D721Med (cell line): ENCODE data around the gene KCNG4.
"Not testable (repeated sequence)": the region's sequence is repeated elsewhere in the genome, so short reads cannot be mapped to it uniquely, and the experiment has no call there.

Source experiments
- DNase-seq: peaks from one replicate; pipeline ENCODE4 v3.0.0; 2011; ENCODE audit warnings: low spot score; ENCODE audit not compliant: insufficient read length
- FAIRE-seq: peaks from 2 replicates; lab custom pipeline; 2011; peaks lifted over from hg19 to GRCh38; lab: Jason Lieb, UNC
- TF ChIP-seq, protein P1 (sequence below): IDR thresholded peaks from 2 replicates; pipeline ENCODE4 v1.5.1; 2012; ENCODE audit warnings: mild to moderate bottlenecking, control low read depth; ENCODE audit not compliant: insufficient read depth; ENCODE audit errors: missing control alignments

The KCNG4 gene

GRCh38 chr16:84223456-84223855 is 16.4 kb downstream of the KCNG4 start:
- DNase-seq (no peak), FAIRE-seq (no peak)
- TF ChIP-seq, protein P1, sequence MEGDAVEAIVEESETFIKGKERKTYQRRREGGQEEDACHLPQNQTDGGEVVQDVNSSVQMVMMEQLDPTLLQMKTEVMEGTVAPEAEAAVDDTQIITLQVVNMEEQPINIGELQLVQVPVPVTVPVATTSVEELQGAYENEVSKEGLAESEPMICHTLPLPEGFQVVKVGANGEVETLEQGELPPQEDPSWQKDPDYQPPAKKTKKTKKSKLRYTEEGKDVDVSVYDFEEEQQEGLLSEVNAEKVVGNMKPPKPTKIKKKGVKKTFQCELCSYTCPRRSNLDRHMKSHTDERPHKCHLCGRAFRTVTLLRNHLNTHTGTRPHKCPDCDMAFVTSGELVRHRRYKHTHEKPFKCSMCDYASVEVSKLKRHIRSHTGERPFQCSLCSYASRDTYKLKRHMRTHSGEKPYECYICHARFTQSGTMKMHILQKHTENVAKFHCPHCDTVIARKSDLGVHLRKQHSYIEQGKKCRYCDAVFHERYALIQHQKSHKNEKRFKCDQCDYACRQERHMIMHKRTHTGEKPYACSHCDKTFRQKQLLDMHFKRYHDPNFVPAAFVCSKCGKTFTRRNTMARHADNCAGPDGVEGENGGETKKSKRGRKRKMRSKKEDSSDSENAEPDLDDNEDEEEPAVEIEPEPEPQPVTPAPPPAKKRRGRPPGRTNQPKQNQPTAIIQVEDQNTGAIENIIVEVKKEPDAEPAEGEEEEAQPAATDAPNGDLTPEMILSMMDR = no peak

GRCh38 chr16:84220851-84221250 is 19.0 kb downstream of the KCNG4 start:
- TF ChIP-seq, protein P1 = no peak
- DNase-seq (no peak), FAIRE-seq (no peak)

DNA sequence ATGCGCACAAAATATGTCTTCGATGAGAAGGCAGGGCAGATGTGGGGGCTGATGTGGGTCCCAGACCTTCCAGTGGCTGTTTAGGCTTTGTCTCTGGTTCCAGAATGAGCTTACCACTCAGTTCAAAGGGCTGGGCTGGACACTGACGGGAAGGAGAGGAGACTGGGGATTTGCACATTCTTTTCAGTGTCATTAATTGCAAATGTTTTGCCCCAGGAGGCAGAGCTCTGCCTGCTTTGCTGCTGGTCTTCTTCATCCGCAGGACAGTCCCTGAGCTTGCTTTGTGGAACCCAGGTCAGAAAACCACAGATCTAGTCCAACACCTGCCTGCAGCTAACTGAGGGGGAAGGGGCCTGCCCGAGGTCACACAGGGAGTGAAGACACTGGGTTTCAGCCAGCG is 20.9 kb downstream of the KCNG4 start:
- TF ChIP-seq, protein P1 = no peak
- FAIRE-seq = no peak
- DNase-seq = no peak

- DNase-seq = no peak
- FAIRE-seq = no peak
- TF ChIP-seq, protein P1 = no peak
Measured at GRCh38 chr16:84218176-84218823, 21.5 kb downstream of the KCNG4 start.

- not testable (repeated sequence) for DNase-seq, FAIRE-seq
Measured at GRCh38 chr16:84216144-84216543, 23.7 kb downstream of the KCNG4 start.

GRCh38 chr16:84215531-84215930 is 24.3 kb downstream of the KCNG4 start:
- DNase-seq (no peak), FAIRE-seq (no peak)
- TF ChIP-seq, protein P1 = no peak

DNA sequence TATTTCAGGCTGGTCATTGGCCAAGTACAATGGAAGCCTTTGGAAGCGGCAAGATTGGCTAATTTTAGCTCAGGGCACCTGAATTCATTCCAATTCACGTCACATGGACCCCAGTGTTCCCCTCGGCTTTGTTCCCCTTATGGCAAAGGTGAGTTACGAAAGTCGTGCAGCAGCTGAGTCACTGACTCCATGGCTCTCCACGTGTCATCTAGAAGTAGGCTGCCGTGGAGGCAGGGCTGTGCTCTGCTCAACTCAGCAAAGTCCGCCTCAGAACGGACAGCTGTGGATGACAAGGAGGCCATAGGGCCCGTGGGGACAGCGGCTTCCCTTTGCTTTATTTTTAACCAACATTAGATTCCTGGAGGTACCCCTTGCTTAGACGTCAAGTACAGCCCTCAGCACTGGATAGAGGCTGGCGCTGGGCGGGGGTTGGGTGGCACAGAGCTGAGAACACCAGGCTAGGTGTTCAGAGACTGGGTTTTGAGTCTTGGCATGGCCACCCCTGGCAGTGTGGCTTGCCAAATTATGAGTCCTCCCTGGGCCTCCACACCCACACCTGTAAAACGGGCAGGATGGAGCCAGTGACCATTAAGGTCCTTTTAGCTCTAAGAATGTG is 25.3 kb downstream of the KCNG4 start:
- no peak for DNase-seq
- TF ChIP-seq, protein P1 = no peak
- FAIRE-seq = no peak
